ENCODE measurements around the gene SEMA3C.

Gene SEMA3C

DNA sequence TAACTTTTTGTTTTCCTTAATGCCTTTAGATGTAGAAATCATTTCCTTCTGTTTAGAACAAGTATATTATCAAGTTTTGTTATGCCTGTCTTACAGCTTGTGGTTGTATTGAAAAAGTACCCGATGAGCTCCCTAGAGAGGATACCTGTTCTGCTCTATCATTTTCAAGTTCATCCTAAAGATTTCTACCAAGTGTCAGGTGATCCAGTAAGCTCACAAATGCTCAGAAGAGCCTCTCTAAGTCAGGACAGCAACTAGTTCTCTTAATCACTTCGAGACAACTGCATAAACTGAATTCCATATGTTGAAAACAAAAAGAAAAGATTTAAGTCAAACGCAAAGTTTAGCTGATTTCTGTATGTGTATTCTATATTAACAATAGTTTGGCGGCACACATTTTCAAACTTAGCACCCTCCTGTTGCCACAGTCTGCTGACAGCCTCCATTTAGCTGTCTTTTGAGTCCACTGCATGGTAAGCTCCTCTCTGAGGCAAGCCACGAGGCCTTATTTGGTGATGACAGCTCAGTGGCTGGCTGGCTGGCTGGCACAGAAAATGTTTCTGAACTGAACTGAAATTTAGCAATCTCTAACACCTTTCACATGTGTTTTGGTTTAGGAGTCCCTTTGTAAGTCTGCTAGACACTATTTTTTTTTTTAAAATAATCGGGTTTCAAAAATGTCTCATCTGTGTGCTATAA lies 59.4 kb downstream of the SEMA3C start:
- Histone ChIP-seq H3K27ac (ENCODE audit: low read depth, low read length) (peak overlapping the region; percentile 59), H3K4me3 (ENCODE audit: low read depth in 1 of 5, low read length in 5 of 5) (no peak overlapping the region), H3K36me3 (ENCODE audit: control insufficient read depth in 5 of 5, insufficient read depth in 5 of 5, low read length in 5 of 5) (no peaks in the 10 kb centered on the region), H3K9me3 (ENCODE audit: control insufficient read depth in 5 of 5, low read length in 5 of 5) (no peaks in the 10 kb centered on the region), H3K27me3 (ENCODE audit: control insufficient read depth in 5 of 5, insufficient read depth in 4 of 5, low read length in 5 of 5) (no peaks in the 10 kb centered on the region), H3K4me1 (ENCODE audit: control insufficient read depth in 5 of 5, insufficient read depth in 5 of 5, low read length in 5 of 5) (peaks cover 0 to 15% (median 9%) of the 10 kb centered on the region in 5 donors), H3K9ac (ENCODE audit: low read length in 5 of 5) (no peak overlapping the region)

DNA sequence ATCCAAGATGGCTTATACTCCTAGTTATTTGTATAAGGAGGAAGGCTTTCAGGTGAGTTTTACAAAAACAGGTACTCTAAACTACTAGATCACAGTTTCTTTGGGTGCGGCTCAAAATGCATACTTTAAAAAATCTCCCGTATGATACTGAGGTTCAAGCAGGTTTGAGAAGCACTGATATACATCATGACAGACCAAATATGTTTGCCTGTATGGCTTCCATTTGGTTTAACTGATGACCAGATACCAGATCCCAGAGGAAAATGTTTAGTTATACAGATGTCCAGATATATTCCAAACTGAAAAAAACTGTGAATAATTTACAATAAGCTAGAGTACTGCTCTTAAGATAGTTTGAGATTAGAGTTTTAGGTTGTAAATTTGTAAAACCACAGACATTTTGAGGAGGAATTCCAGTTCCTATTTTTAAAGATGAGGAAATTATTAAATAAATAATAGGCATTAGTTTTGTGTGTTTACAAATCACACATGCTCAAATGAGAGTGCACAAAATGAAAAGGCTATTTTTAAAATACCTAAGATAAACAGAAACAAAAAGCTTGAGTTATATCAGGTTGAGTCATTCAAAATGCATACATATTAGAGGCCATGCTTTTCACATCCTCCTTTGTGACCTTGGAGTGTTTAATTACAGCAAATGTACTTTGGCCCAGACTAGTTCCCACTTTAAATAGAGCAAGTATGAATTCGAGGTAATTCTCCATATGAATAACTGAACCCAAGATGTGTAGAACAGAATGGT lies 60.5 kb downstream of the SEMA3C start:
- H3K4me1 ChIP-seq (ENCODE audit: control insufficient read depth in 5 of 5, insufficient read depth in 5 of 5, low read length in 5 of 5), result peaks cover 0 to 19% (median 9%) of the 10 kb centered on the region in 5 donors
- no peaks in the 10 kb centered on the region for H3K27me3 ChIP-seq (ENCODE audit: control insufficient read depth in 5 of 5, insufficient read depth in 4 of 5, low read length in 5 of 5)
- H3K36me3 ChIP-seq (ENCODE audit: control insufficient read depth in 5 of 5, insufficient read depth in 5 of 5, low read length in 5 of 5), result no peaks in the 10 kb centered on the region
- peak overlapping the region; percentile 59 for H3K27ac ChIP-seq (ENCODE audit: low read depth, low read length)
- no peak overlapping the region for H3K9ac ChIP-seq (ENCODE audit: low read length in 5 of 5)
- H3K4me3 ChIP-seq (ENCODE audit: low read depth in 1 of 5, low read length in 5 of 5), result no peak overlapping the region
- no peaks in the 10 kb centered on the region for H3K9me3 ChIP-seq (ENCODE audit: control insufficient read depth in 5 of 5, low read length in 5 of 5)

DNA sequence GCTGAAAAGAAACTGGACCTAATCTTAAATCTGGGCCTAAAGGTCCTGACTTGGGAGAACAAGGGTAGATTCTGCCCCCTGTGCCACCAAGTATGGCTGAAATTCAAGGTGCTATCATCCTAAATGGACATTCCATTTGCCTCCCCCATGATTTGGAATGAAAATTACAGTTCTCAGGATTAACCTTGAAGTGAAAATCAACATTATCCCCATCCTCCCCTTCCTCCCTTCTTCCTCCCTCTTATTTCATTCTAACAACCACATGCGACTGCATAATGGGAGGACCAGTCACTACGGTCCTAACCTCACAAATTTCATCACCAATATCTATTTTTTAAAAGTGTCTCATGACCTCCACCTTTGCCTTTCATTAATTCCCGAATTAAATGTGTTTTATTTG lies 62.1 kb downstream of the SEMA3C start:
- Histone ChIP-seq H3K9me3 (ENCODE audit: control insufficient read depth in 5 of 5, low read length in 5 of 5) (no peaks in the 10 kb centered on the region), H3K4me1 (ENCODE audit: control insufficient read depth in 5 of 5, insufficient read depth in 5 of 5, low read length in 5 of 5) (peaks cover 0 to 25% (median 14%) of the 10 kb centered on the region in 5 donors), H3K27ac (ENCODE audit: low read depth, low read length) (peak overlapping the region; percentile 59), H3K36me3 (ENCODE audit: control insufficient read depth in 5 of 5, insufficient read depth in 5 of 5, low read length in 5 of 5) (no peaks in the 10 kb centered on the region), H3K4me3 (ENCODE audit: low read depth in 1 of 5, low read length in 5 of 5) (no peak overlapping the region), H3K27me3 (ENCODE audit: control insufficient read depth in 5 of 5, insufficient read depth in 4 of 5, low read length in 5 of 5) (no peaks in the 10 kb centered on the region), H3K9ac (ENCODE audit: low read length in 5 of 5) (no peak overlapping the region)

DNA sequence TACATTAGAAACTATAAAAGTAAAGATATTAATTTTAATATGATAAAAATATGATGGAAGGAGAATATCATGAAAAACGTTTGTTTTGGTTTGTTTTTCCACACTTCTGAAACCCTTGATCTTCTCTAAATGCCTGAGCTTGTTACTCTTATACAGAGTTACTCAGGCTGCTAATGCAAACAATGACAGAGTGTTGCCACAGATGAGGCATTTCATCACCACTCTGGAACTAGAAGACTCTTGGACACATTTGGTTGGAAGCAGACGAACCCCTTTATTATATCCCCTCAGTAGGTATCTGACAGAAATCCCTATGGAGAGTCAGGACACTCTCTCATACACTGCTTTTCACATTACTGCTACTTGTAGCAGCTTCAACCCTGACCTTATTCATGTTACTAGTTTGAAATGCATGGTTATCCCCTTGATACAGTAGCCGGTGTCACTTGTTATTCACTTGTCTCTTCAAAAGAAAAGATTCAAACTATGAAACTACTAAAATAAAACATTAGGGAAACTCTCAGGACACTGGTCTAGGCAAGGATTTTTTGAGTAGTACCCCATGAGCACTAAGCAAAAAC lies 66.9 kb downstream of the SEMA3C start:
- no peak overlapping the region for H3K9ac ChIP-seq (ENCODE audit: low read length in 5 of 5)
- no peaks in the 10 kb centered on the region for H3K9me3 ChIP-seq (ENCODE audit: control insufficient read depth in 5 of 5, low read length in 5 of 5)
- H3K27me3 ChIP-seq (ENCODE audit: control insufficient read depth in 5 of 5, insufficient read depth in 4 of 5, low read length in 5 of 5), result no peaks in the 10 kb centered on the region
- H3K4me3 ChIP-seq (ENCODE audit: low read depth in 1 of 5, low read length in 5 of 5), result peak overlapping the region in 1 of 5 donors; percentile 23
- peak overlapping the region; percentile 59 for H3K27ac ChIP-seq (ENCODE audit: low read depth, low read length)
- no peaks in the 10 kb centered on the region for H3K36me3 ChIP-seq (ENCODE audit: control insufficient read depth in 5 of 5, insufficient read depth in 5 of 5, low read length in 5 of 5)
- peaks cover 0 to 21% (median 5%) of the 10 kb centered on the region in 5 donors for H3K4me1 ChIP-seq (ENCODE audit: control insufficient read depth in 5 of 5, insufficient read depth in 5 of 5, low read length in 5 of 5)

DNA sequence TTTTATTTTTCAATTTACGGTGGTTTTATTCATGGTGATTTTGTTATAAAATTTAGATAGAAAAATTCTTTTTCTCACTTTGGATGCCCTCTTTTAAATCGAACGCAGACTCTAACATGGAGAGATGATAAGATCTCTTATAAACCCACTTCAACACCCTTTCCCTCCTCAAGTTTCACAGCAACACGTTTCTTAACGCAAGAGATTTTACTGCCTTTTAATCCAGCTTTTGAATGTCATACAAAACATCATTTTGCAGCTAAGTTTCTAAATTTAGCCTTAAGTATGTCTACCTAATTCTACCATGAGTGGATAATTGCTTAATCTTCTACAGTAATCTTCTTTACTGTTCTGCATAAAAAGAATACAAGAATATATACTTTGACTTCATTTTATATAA lies 70.0 kb downstream of the SEMA3C start:
- H3K27ac ChIP-seq (ENCODE audit: low read depth, low read length), result no peak overlapping the region
- H3K4me3 ChIP-seq (ENCODE audit: low read depth in 1 of 5, low read length in 5 of 5), result no peak overlapping the region
- no peaks in the 10 kb centered on the region for H3K27me3 ChIP-seq (ENCODE audit: control insufficient read depth in 5 of 5, insufficient read depth in 4 of 5, low read length in 5 of 5)
- no peaks in the 10 kb centered on the region for H3K36me3 ChIP-seq (ENCODE audit: control insufficient read depth in 5 of 5, insufficient read depth in 5 of 5, low read length in 5 of 5)
- peaks cover 0 to 17% (median 5%) of the 10 kb centered on the region in 5 donors for H3K4me1 ChIP-seq (ENCODE audit: control insufficient read depth in 5 of 5, insufficient read depth in 5 of 5, low read length in 5 of 5)
- H3K9ac ChIP-seq (ENCODE audit: low read length in 5 of 5), result no peak overlapping the region
- no peaks in the 10 kb centered on the region for H3K9me3 ChIP-seq (ENCODE audit: control insufficient read depth in 5 of 5, low read length in 5 of 5)

DNA sequence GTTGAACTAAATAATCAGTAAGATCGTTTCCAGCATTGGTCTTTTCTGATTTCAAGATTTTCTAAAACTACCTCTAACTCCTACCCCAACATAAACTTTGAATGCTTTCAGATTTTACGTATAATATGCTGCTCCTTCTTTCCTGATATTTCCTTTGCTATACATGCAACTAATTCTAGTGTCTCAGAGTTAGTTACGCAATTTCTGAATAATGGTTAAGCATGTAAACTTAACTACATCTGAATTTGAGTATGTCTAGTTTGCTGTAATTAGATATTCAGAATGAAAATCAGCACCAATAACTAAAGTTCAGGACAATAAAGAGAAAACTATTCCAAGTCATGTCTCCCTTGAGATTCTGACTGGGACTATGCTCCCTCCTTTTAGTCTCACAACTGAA lies 71.0 kb downstream of the SEMA3C start:
- H3K27me3 ChIP-seq (ENCODE audit: control insufficient read depth in 5 of 5, insufficient read depth in 4 of 5, low read length in 5 of 5), result no peaks in the 10 kb centered on the region
- H3K9ac ChIP-seq (ENCODE audit: low read length in 5 of 5), result no peak overlapping the region
- no peaks in the 10 kb centered on the region for H3K36me3 ChIP-seq (ENCODE audit: control insufficient read depth in 5 of 5, insufficient read depth in 5 of 5, low read length in 5 of 5)
- no peak overlapping the region for H3K27ac ChIP-seq (ENCODE audit: low read depth, low read length)
- H3K4me3 ChIP-seq (ENCODE audit: low read depth in 1 of 5, low read length in 5 of 5), result no peak overlapping the region
- H3K9me3 ChIP-seq (ENCODE audit: control insufficient read depth in 5 of 5, low read length in 5 of 5), result no peaks in the 10 kb centered on the region
- H3K4me1 ChIP-seq (ENCODE audit: control insufficient read depth in 5 of 5, insufficient read depth in 5 of 5, low read length in 5 of 5), result peaks cover 0 to 21% (median 5%) of the 10 kb centered on the region in 5 donors

DNA sequence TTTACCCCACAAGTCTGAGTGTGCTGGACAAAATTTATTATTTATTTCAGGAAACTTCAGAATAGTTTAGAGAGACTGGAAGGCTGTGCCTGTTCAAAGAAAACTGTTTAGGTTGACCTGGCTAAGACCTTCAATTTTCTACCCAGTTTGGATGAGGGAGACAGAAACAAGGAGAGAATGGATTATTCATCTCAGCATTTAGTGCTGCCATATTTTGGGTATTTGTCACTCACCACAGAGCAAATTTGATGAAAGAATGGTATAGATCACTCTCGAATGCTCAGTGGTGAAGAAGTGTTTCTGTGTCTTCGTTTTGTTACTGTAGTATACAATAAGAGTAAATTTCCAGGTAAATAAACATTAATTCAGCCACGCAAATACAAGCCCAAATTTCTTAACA lies 71.8 kb downstream of the SEMA3C start:
- Histone ChIP-seq H3K36me3 (ENCODE audit: control insufficient read depth in 5 of 5, insufficient read depth in 5 of 5, low read length in 5 of 5) (no peaks in the 10 kb centered on the region), H3K9ac (ENCODE audit: low read length in 5 of 5) (no peak overlapping the region), H3K27me3 (ENCODE audit: control insufficient read depth in 5 of 5, insufficient read depth in 4 of 5, low read length in 5 of 5) (no peaks in the 10 kb centered on the region), H3K9me3 (ENCODE audit: control insufficient read depth in 5 of 5, low read length in 5 of 5) (no peaks in the 10 kb centered on the region), H3K27ac (ENCODE audit: low read depth, low read length) (no peak overlapping the region), H3K4me1 (ENCODE audit: control insufficient read depth in 5 of 5, insufficient read depth in 5 of 5, low read length in 5 of 5) (peaks cover 0 to 24% (median 8%) of the 10 kb centered on the region in 5 donors), H3K4me3 (ENCODE audit: low read depth in 1 of 5, low read length in 5 of 5) (no peak overlapping the region)

DNA sequence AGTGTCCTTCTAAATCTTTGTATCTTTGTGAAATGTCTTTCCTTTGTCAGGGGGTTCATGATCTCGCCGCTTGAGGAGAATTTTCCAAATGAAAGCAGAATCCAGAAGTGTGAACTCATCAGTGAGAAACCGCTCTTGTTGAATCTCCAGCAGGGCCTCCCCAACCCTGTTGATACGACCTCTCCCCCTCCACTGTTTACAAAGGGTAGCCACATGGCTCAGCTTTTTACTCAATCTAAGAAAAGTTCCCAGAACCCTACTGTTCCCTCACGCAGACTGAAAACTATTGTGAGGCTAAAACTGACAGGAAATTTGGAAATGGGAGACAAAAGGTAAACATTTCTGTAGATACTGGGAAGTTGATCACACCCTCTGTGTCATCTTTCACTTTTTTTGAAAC lies 73.9 kb downstream of the SEMA3C start:
- no peaks in the 10 kb centered on the region for H3K36me3 ChIP-seq (ENCODE audit: control insufficient read depth in 5 of 5, insufficient read depth in 5 of 5, low read length in 5 of 5)
- H3K4me1 ChIP-seq (ENCODE audit: control insufficient read depth in 5 of 5, insufficient read depth in 5 of 5, low read length in 5 of 5), result peaks cover 0 to 21% (median 8%) of the 10 kb centered on the region in 5 donors
- no peak overlapping the region for H3K27ac ChIP-seq (ENCODE audit: low read depth, low read length)
- H3K4me3 ChIP-seq (ENCODE audit: low read depth in 1 of 5, low read length in 5 of 5), result no peak overlapping the region
- no peaks in the 10 kb centered on the region for H3K9me3 ChIP-seq (ENCODE audit: control insufficient read depth in 5 of 5, low read length in 5 of 5)
- no peak overlapping the region for H3K9ac ChIP-seq (ENCODE audit: low read length in 5 of 5)
- no peaks in the 10 kb centered on the region for H3K27me3 ChIP-seq (ENCODE audit: control insufficient read depth in 5 of 5, insufficient read depth in 4 of 5, low read length in 5 of 5)

DNA sequence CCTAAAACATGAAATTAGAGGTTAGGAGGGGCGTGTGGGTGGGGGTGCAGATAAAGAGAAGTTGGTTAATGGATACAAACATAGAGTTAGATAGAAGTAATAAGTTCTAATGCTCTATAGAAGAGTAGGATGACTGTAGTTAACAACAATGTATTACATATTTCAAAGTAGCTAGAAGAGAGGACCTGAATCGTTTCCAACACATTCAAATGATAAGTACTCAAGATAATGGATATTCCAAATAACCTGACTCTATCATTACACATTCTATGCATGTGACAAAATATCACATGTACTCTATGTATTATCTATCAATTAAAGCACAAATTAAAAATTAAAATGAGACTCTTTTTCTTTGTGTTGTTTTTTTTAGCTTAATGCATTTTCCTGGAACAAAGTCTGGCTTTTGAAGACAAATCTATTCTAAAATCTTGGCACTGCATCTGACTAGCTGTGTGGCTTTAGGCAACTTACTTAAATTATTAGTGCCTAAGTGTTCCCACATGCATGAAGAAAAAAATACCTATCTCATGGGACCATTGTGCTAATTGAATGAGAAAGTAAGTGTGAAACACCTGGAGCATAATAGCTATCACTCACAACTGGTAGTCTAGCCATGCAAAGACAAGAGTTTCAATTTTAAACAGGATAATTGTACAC lies 75.7 kb downstream of the SEMA3C start:
- Histone ChIP-seq H3K4me3 (ENCODE audit: low read depth in 1 of 5, low read length in 5 of 5) (no peak overlapping the region), H3K9me3 (ENCODE audit: control insufficient read depth in 5 of 5, low read length in 5 of 5) (no peaks in the 10 kb centered on the region), H3K27ac (ENCODE audit: low read depth, low read length) (no peak overlapping the region), H3K4me1 (ENCODE audit: control insufficient read depth in 5 of 5, insufficient read depth in 5 of 5, low read length in 5 of 5) (peaks cover 0 to 18% (median 8%) of the 10 kb centered on the region in 5 donors), H3K27me3 (ENCODE audit: control insufficient read depth in 5 of 5, insufficient read depth in 4 of 5, low read length in 5 of 5) (no peaks in the 10 kb centered on the region), H3K9ac (ENCODE audit: low read length in 5 of 5) (no peak overlapping the region), H3K36me3 (ENCODE audit: control insufficient read depth in 5 of 5, insufficient read depth in 5 of 5, low read length in 5 of 5) (no peaks in the 10 kb centered on the region)
